Activated CD8-positive, alpha-beta memory T cell treated with anti-CD3 and anti-CD28 coated beads, Interleukin-2, amount 50 U/mL, for 1 hour (primary cell): ENCODE results near the gene GRAMD1B.
A peak's percentile ranks its signal among the peaks of the same experiment; 100 is the strongest.
"Not testable (repeated sequence)": the region's sequence is repeated elsewhere in the genome, so short reads cannot be mapped to it uniquely, and the experiment has no call there.

Source experiments
- DNase-seq: peaks from one replicate; pipeline ENCODE4 v3.0.0-alpha.2; 2020; ENCODE audit errors: extremely low read depth

Gene GRAMD1B

GRCh38 chr11:123640677-123641494, 210.8 kb downstream of the GRAMD1B start:
- peak; percentile 5 for DNase-seq

GRCh38 chr11:123641495-123641840, 211.4 kb downstream of the GRAMD1B start:
- DNase-seq = no peak

GRCh38 chr11:123642435-123642834, 212.4 kb downstream of the GRAMD1B start:
- no peak for DNase-seq

DNA sequence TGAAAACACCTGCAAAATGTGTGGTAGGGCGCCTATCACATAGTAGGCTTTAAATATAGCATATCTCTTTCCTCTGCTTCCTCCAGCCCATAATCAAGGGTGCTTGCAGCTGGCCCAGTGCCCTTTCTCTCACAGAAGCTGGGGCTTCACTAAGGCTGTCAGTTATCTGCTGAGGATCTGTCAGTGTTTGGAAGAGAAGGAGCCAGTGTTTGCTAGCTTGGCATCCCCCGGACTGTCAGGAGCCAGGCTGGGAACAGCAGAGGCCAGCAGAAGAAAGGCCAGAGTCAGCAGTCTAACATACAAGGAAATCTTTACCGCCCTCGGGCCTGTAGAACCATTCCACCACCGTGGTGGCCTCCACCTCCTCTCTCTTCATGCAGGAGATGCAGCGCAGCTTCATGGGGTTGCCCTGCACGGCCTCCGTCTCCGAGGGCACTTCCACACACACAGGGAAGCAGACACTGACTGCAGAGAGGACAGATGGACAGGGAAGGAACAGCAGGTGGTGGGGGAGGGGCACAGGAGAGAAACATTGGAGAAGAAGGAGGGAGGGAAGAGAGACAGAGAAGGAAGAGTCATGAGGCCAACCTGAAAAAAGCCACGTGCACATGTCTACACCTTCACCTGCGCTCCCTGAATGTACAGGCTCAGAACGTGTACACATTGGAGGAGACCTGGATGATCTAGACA, 215.4 kb downstream of the GRAMD1B start:
- no peak for DNase-seq

DNA sequence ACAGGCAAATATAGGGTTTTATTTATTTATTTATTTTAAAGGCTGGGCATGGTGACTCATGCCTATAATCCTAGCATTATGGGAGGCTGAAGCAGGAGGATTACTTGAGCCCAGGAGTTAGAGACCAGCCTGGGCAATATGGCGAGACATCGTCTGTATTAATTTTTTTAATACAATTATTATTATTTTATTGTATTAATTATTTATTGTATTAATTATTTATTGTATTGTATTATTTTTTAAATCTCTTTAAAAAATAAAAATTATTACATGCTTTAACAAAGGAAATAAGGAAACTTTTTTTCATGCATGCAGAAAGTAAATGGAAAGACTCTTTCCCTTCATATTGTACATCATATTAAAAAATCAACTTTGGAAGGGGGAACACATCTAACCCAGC, 220.8 kb downstream of the GRAMD1B start:
- DNase-seq = no peak

DNA sequence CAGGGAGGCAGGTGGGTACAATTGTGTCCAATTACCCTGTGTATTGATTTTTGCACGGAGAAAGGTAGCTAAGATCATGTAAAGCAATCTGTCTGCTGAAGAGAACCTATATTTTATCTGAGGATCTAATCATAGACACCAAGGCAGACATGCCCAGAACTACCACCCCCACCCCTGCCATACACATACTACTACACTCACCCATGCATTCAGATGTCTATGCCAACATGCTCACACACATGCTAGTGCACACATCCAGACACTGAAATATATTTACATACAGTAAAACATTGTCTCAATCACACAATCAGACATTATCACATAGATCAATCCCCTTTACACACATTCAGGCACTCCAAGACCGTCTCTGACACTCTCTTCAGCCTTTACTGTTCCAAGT, 222.5 kb downstream of the GRAMD1B start:
- DNase-seq = no peak

GRCh38 chr11:123653483-123653826, 223.4 kb downstream of the GRAMD1B start:
- DNase-seq = no peak

DNA sequence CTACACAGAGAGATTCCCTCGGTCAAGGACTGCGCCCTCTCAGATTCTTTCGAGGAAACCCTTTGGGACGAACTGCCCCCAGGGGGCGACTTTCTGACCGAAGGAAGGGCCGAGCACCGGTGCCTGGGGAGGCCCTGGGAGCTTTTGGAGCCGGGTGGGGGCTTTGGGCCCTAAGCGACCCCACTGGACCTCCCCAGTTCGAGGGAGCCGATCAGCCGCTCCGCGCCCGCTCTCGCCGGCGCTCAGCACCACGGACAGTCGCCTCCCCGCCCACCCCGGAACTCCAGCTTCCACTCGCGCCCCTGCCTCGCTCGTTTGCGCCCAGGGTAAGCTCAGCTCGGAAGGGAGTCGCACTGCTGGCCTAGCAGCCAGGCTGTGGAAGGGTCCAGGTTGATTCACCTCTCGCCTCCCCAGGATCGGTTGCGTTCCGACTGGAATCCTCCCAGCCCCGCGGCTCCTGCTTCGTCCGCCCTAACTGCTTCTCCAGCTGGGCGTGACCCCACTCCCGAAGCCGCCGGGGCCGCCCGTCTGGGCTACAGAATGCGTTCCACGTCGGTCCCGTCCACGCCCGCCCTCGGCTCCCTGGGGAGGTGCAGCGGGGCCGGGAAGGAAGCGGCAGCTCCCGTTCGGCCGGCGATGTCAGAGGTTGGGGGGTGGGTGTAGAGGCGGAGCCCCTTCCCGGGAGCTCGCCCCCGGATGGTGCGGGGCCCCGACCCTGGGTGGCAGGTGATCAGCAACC, 223.9 kb downstream of the GRAMD1B start:
- DNase-seq = no peak

DNA sequence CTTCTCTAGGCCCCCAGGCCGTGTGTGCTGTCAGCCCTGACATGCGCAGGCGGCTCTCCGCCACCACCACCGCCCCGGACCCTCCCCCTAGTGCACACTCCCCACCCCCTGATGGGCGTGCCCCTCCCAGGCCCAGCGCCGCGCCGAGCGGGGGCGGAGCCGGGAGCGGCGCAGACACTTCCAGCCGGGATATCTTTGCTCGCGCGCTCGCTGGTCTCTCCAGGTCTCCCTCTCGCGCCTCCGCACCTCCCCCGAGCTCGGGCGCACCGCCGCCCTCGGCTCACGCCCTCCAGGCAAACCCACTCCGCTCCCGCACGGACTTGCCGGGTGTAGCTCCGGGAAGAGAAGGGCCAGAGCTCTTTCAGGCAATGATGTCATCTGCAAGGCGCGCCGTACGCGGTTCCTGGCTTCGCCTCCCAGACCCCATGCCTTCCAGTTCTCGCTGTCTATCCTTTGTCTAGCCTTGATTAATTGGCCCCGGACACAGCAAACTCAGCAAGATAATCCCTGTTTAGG, 224.6 kb downstream of the GRAMD1B start, which contains the start of gene SCN3B:
TSS of gene SCN3B (minus strand) at position 59 of the 516 bp plus-strand sequence. CDS start 823 bp downstream, outside the sequence.
- DNase-seq = no peak

GRCh38 chr11:123659311-123659710, 229.2 kb downstream of the GRAMD1B start:
- DNase-seq = no peak

DNA sequence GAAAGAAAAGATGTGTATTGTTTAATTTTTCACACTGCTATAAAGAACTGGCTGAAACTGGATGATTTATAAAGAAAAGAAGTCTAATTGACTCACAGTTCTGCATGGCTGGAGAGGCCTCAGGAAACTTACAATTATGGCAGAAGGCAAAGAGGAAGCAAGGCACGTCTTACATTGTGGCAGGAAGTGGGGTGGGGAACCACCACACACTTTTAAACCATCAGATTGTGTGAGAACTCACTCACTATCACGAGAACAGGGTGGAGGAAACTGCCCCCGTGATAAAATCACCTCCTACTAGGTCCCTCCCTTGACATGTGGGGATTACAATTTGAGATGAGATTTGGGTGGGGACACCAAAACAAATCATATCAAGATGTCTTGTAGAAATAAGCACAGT, 229.9 kb downstream of the GRAMD1B start:
- DNase-seq = not testable (repeated sequence)

DNA sequence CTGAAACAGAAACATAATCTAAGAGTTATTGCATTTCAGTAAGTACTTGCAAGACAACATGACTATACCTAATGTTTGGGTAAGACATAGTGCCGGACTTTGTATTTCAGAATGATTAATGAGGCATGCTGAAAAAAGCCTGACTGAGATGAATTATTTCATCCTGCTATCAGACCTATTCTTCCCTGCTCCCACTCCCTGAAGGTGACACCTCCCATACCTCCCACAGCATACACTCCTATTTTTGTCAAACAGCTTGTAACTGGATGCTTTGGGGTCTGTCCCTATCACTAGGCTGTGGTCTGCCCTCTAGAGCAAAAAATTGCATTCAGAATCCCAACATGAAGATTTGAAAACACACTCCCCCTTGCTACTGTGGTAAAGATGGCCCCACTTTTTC, 235.2 kb downstream of the GRAMD1B start:
- DNase-seq = no peak

GRCh38 chr11:123670081-123670480, 240.0 kb downstream of the GRAMD1B start:
- DNase-seq = no peak

DNA sequence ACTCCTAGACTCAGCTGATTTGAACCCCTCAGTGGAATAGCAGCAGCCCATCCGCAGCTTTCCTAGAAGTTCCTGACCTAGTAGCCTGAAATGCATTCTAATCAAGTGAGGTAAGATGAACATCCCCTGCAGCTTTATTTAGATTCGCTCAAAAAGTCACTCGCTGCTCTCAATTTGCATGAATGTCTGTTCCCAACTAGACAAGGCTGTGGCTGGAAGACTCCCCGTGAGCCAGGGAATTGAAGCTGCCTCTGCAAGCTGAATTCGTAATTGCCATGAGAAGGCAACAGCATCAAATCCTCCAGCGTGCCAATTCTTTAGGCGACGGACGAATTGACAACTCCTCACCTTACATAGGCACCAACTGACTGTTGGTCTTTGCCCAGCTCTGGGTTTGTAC, 241.5 kb downstream of the GRAMD1B start:
- no peak for DNase-seq

GRCh38 chr11:123672568-123672967, 242.5 kb downstream of the GRAMD1B start:
- DNase-seq = no peak

DNA sequence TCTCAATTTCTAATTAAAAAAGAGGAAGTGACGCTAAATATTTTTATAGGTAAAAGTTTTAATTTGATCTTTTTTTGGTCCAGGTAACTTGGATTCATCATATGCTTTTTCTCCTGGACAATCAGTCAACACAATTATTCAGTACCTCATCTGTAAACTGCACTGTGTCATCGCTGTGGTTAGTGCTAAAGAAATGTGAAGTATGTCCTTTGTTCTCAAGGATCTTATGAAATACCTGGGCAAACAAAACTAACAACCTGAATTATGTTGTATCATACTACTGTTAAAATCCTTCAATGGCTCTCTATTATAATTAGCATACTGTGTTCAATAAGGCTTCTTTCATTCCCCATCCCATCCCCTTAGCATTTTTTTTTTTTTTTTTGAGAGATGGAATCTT, 244.2 kb downstream of the GRAMD1B start:
- DNase-seq = no peak
